Effector memory CD4-positive, alpha-beta T cell (primary cell): ENCODE data around the gene GABPB1.
"Not testable (repeated sequence)": the region's sequence is repeated elsewhere in the genome, so short reads cannot be mapped to it uniquely, and the experiment has no call there.

Experiments used
- DNase-seq, 3 donors: peaks; one replicate each; pipeline ENCODE4 v3.0.0-alpha.2; 2020
- H3K27ac ChIP-seq: 2 replicates; pipeline ENCODE4 v1.7.0; 2013; ENCODE audit warnings: mild to moderate bottlenecking, low read length, moderate library complexity; ENCODE audit not compliant: insufficient read depth, poor library complexity, severe bottlenecking
- H3K27me3 ChIP-seq: replicated peaks from 2 replicates; pipeline ENCODE4 v1.7.0; 2013; ENCODE audit warnings: mild to moderate bottlenecking, low read length; ENCODE audit not compliant: insufficient read depth, control insufficient read depth, poor library complexity, severe bottlenecking
- H3K36me3 ChIP-seq: 2 replicates; pipeline ENCODE4 v1.7.0; 2013; ENCODE audit warnings: mild to moderate bottlenecking, low read length, moderate library complexity; ENCODE audit not compliant: control insufficient read depth, insufficient read depth
- H3K4me1 ChIP-seq: 2 replicates; pipeline ENCODE4 v1.7.0; 2013; ENCODE audit warnings: low read length, mild to moderate bottlenecking; ENCODE audit not compliant: control insufficient read depth, insufficient read depth, poor library complexity, severe bottlenecking
- H3K4me3 ChIP-seq: 2 replicates; pipeline ENCODE4 v1.7.0; 2013; ENCODE audit warnings: low read length, low read depth, mild to moderate bottlenecking; ENCODE audit not compliant: insufficient read depth, poor library complexity, severe bottlenecking
- H3K9me3 ChIP-seq: 2 replicates; pipeline ENCODE4 v1.7.0; 2013; ENCODE audit warnings: mild to moderate bottlenecking, low read length, moderate library complexity; ENCODE audit not compliant: control insufficient read depth
- total RNA-seq, 3 donors: gene quantifications; one replicate each; lab custom pipeline; 2026; lab: John Stamatoyannopoulos, UW

Gene GABPB1
- total RNA-seq, result 24.6 to 30.4 (median 29.4) reads per million in 3 donors

DNA sequence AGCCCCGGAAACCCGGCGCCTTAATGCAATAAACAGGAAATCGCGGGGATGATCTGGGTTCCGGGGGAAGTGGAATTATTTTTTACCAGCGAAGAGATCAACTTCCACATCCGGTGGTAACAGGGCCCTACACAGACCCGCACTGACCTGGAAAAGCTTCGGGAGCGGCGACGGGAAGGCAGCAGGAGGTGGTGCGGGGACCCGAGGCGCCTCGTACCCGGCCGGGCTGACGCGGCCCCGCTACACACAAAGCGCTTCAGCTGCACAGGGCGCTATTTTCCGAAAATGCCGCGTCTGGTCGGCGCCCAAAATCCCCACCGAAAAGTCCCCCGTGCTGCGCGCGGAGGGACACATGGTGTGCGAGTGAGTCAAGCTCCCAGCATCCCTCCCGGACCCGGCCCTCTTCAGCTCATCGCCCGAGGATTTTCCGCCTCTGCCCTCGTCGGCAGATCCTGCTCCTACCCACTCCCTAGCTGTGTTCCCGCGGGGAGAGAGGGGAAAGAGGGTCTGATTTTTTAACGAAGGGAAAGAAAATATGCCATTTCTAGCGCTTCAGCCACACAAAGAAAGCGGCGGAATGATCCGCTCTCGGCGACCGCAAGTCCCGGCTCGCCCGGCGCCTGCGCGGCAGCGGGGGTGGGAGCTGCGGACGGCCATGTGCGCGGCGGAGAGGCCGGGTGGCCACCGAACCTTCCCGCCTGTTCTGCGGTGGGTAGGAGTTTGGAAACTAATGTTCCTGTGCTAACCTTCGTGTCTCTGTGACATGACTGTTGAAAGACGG lies at the start of gene GABPB1:
Gene GABPB1 (minus strand): TSS at position 361 of the 781 bp plus-strand sequence. CDS start 45,400 bp downstream, outside the sequence.
- Histone ChIP-seq H3K27me3 (no peaks in the 10 kb centered on the region), H3K36me3 (no peaks in the 10 kb centered on the region), H3K9me3 (no peaks in the 10 kb centered on the region), H3K27ac (peak within 1 kb of the TSS; percentile 97), H3K4me1 (peaks cover 37% of the 10 kb centered on the region), H3K4me3 (peak within 1 kb of the TSS; percentile 95)
- DNase-seq, result peak; percentile 79 to 80 (median 79)

GRCh38 chr15:50391561-50391960 lies 36.6 kb upstream of the GABPB1 start:
- H3K27ac ChIP-seq, DNase-seq, H3K27me3 ChIP-seq, H3K4me3 ChIP-seq, H3K36me3 ChIP-seq, H3K4me1 ChIP-seq, H3K9me3 ChIP-seq: not testable (repeated sequence)

DNA sequence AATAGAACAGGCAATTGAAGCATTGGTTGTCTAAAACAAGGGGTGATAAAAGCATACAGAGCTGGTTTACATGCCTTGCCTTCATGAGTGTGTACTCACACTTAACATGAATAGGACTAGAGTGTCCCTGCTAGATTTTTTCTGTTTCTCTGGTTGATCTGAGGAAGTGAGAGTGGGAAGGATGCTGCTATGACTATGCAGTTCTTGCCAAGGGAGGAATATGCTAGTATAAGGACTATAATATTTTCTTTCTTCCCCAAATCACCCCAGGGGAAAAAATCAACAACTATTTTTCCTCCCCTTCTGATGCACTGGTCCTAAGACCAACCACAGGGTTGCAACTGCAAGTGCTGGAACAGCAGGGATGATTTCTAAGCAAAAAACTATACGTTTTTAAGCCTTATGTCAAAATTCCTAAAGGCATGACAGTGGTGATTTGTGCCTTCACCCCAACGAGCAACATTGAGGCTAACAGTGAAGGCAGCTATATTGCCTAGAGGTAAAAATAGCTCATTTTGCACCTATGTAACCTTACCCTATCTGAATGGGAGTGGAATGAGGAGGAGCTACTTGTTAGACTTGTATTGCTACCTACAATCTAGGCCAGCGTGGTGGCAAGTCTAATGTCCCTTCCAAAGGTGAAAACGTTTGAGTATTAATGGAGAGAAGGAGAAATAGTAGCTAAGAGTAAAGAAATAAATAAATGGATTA lies 35.7 kb upstream of the GABPB1 start:
- no peaks in the 10 kb centered on the region for H3K36me3 ChIP-seq
- H3K27ac ChIP-seq, result no peak overlapping the region
- H3K4me1 ChIP-seq, result no peaks in the 10 kb centered on the region
- no peaks in the 10 kb centered on the region for H3K9me3 ChIP-seq
- no peaks in the 10 kb centered on the region for H3K27me3 ChIP-seq
- no peak for DNase-seq
- H3K4me3 ChIP-seq, result no peak overlapping the region

GRCh38 chr15:50382408-50382807 lies 27.4 kb upstream of the GABPB1 start:
- H3K4me3 ChIP-seq, H3K27ac ChIP-seq, H3K9me3 ChIP-seq, H3K4me1 ChIP-seq, H3K27me3 ChIP-seq, DNase-seq, H3K36me3 ChIP-seq: not testable (repeated sequence)

DNA sequence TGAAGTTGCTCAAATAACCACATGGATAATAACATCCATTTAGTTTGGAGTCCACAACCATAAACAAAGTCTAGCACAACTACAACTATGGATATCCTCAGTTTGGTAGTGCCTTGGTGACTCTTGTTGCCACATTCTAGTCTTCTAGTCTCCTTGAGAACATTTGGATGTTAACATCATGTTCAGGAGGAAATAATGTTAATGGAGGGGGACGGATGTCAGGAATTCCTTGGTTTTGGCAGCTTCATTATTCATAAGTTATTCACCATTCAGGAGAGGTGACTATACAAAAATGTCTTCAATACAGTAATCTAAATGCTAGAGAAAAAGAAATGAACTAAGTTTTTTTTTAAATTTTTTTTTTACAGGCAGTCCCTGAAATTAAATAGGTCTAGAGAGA lies 26.4 kb upstream of the GABPB1 start:
- Histone ChIP-seq H3K9me3 (no peaks in the 10 kb centered on the region), H3K4me3 (no peak overlapping the region), H3K27ac (no peak overlapping the region), H3K27me3 (no peaks in the 10 kb centered on the region), H3K4me1 (no peaks in the 10 kb centered on the region), H3K36me3 (no peaks in the 10 kb centered on the region)
- DNase-seq, result no peak

- no peaks in the 10 kb centered on the region for H3K36me3 ChIP-seq
- no peak for DNase-seq
Observed at GRCh38 chr15:50380089-50380488, 25.1 kb upstream of the GABPB1 start.

DNA sequence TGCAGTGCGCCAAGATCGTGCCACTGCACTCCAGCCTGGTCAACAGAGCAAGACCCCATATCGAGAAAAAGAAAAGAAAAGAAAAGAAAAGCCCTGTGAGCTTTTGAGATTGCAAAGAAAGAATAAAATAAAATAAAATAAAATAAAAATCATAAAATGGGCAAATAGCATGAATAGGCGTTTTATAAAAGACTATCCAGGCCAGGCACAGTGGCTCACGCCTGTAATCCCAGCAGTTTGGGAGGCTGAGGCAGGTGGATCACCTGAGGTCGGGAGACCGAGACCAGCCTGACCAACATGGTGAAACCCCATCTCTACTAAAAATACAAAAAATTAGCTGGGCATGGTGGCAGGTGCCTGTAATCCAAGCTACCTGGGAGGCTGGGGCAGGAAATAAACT lies 24.4 kb upstream of the GABPB1 start:
- not testable (repeated sequence) for H3K27me3 ChIP-seq, DNase-seq, H3K4me3 ChIP-seq, H3K36me3 ChIP-seq, H3K27ac ChIP-seq, H3K9me3 ChIP-seq, H3K4me1 ChIP-seq

More at GRCh38 chr15:50380089-50380488, 25.1 kb upstream of the GABPB1 start:
- no peak overlapping the region for H3K4me3 ChIP-seq
- no peaks in the 10 kb centered on the region for H3K4me1 ChIP-seq
- H3K9me3 ChIP-seq, result no peaks in the 10 kb centered on the region
- no peaks in the 10 kb centered on the region for H3K27me3 ChIP-seq
- H3K27ac ChIP-seq, result no peak overlapping the region

DNA sequence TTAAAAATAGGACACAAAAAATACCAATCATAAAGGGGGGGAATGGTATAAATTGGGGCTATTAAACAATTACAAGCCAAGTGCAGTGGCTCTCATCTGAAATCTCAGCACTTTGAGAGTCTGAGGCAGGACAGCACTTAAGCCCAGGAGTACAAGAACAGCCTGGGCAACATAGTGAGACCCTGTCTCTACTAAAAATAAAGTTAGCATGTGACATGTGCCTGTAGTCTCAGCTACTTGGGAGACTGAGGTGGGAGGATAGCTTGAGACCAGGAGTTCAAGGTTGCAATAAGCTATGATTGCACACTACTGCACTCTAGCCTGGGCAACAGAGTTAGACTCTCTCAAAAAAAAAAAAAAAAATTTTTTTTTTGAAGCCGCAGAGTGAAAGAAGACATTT lies 23.8 kb upstream of the GABPB1 start:
- H3K4me1 ChIP-seq, result no peaks in the 10 kb centered on the region
- H3K9me3 ChIP-seq, result no peaks in the 10 kb centered on the region
- no peak overlapping the region for H3K4me3 ChIP-seq
- no peak overlapping the region for H3K27ac ChIP-seq
- no peaks in the 10 kb centered on the region for H3K36me3 ChIP-seq
- no peak for DNase-seq
- H3K27me3 ChIP-seq, result no peaks in the 10 kb centered on the region

DNA sequence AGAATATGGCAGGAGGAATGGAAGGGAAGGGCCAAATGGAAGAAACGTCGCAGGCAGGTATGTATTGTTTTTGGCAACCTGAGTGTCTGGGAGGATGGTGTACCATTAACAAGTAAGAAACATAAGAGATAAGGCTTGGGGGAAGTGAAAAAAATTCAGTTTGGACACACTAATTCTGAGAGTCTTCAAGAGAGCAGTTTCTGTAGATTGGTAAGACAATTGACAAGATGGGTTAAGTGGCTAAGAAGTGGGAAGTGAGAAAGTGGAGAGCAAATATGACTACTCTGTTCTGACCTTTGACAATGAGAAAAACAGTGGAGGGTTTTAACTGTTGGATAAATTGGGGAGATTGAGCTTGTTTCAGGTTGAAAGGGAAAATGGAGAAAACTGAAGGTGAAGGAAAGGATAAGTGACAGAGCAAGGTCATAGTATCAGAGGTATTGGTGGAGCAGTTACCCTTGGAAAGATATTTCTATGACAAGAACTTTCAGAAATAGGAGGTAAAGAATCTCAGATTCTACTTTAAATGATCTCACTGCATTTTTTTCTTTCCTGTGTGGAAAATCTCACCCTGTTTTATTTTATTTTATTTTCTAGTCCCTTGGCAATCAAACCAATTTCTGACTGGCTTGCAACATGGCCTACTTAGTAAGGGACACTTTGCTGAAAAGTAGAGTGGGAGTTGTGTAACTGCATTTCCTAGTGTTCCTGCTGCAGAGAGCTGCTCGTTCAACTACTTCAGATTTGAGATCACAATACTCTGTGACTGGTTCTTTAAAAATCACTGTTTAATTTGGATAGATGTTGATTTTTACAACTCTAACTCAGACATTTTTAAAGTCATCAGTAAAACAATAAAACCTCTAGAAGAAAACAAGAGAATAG lies 23.1 kb upstream of the GABPB1 start:
- Histone ChIP-seq H3K4me3 (no peak overlapping the region), H3K27ac (no peak overlapping the region), H3K36me3 (no peaks in the 10 kb centered on the region), H3K9me3 (no peaks in the 10 kb centered on the region), H3K27me3 (no peaks in the 10 kb centered on the region), H3K4me1 (no peaks in the 10 kb centered on the region)
- no peak for DNase-seq
